Mesenchymal stem cell (in vitro differentiated cells and primary cell): ENCODE results near the gene RAD21L1.

Experiments
- DNase-seq: peaks from one replicate; pipeline ENCODE4 v3.0.0-alpha.2; 2013
- H2AFZ ChIP-seq: one replicate; pipeline ENCODE4 v1.6.1; 2013; ENCODE audit warnings: low read depth, mild to moderate bottlenecking, control low read depth, inconsistent platforms, low read length, moderate library complexity
- H2AK5ac ChIP-seq: 2 replicates; pipeline ENCODE4 v1.6.1; 2013; ENCODE audit warnings: low read length, moderate library complexity, mild to moderate bottlenecking, inconsistent platforms; ENCODE audit not compliant: severe bottlenecking
- H2BK120ac ChIP-seq: one replicate; pipeline ENCODE4 v1.6.1; 2013; ENCODE audit warnings: low read depth, mild to moderate bottlenecking, inconsistent platforms, low read length, moderate library complexity
- H2BK12ac ChIP-seq, 2 experiments: one replicate each; pipeline ENCODE4 v1.6.1; 2013; ENCODE audit warnings: inconsistent platforms in 2 of 2, low read length in 2 of 2, mild to moderate bottlenecking in 2 of 2, moderate library complexity in 2 of 2, control low read depth in 1 of 2
- H2BK15ac ChIP-seq: one replicate; pipeline ENCODE4 v1.6.1; 2013; ENCODE audit warnings: mild to moderate bottlenecking, low read depth, inconsistent platforms; ENCODE audit not compliant: poor library complexity, severe bottlenecking
- H2BK5ac ChIP-seq: 2 replicates; pipeline ENCODE4 v1.6.1; 2013; ENCODE audit warnings: low read depth, mild to moderate bottlenecking, low read length, control low read depth, inconsistent platforms; ENCODE audit not compliant: poor library complexity, severe bottlenecking
- H3K14ac ChIP-seq, 2 experiments: one replicate each; pipeline ENCODE4 v1.6.1; 2013; ENCODE audit warnings: inconsistent platforms in 2 of 2, low read length in 2 of 2, control low read depth in 1 of 2, mild to moderate bottlenecking in 1 of 2, moderate library complexity in 1 of 2
- H3K18ac ChIP-seq, 2 experiments: one replicate each; pipeline ENCODE4 v1.6.1; 2013; ENCODE audit warnings: inconsistent platforms in 2 of 2, low read length in 2 of 2, control low read depth in 1 of 2, low read depth in 1 of 2, mild to moderate bottlenecking in 1 of 2
- H3K23ac ChIP-seq, 2 experiments: one replicate each; pipeline ENCODE4 v1.6.1; 2013; ENCODE audit warnings: inconsistent platforms in 2 of 2, low read length in 2 of 2, mild to moderate bottlenecking in 2 of 2, moderate library complexity in 2 of 2, control low read depth in 1 of 2
- H3K27ac ChIP-seq: 2 replicates; pipeline ENCODE4 v1.5.1; 2013; ENCODE audit warnings: mild to moderate bottlenecking, moderate library complexity, low read length, control low read depth, inconsistent platforms; ENCODE audit not compliant: poor library complexity, severe bottlenecking
- H3K27me3 ChIP-seq, 2 experiments: 2 replicates each; pipeline versions ENCODE4 v1.6.1 to v1.7.0; 2013; ENCODE audit warnings: low read length in 2 of 2, mild to moderate bottlenecking in 2 of 2, moderate library complexity in 2 of 2, control low read depth in 1 of 2, inconsistent platforms in 1 of 2; ENCODE audit not compliant: control insufficient read depth in 1 of 2, insufficient read depth in 1 of 2
- H3K36me3 ChIP-seq, 2 experiments: 2 replicates each; pipeline versions ENCODE4 v1.6.1 to v1.7.0; 2013; ENCODE audit warnings: low read length in 2 of 2, control low read depth in 1 of 2, inconsistent platforms in 1 of 2, low read depth in 1 of 2, mild to moderate bottlenecking in 1 of 2; ENCODE audit not compliant: insufficient read depth in 2 of 2, control insufficient read depth in 1 of 2
- H3K4ac ChIP-seq, 2 experiments: one replicate each; pipeline ENCODE4 v1.6.1; 2013; ENCODE audit warnings: inconsistent platforms in 2 of 2, low read length in 2 of 2, mild to moderate bottlenecking in 2 of 2, moderate library complexity in 2 of 2, control low read depth in 1 of 2, low read depth in 1 of 2
- H3K4me1 ChIP-seq: 2 replicates; pipeline ENCODE4 v1.6.1; 2013; ENCODE audit warnings: low read depth, low read length, control low read depth; ENCODE audit not compliant: control insufficient read depth, insufficient read depth
- H3K4me2 ChIP-seq: 2 replicates; pipeline ENCODE4 v1.6.1; 2013; ENCODE audit warnings: low read length, mild to moderate bottlenecking, inconsistent platforms; ENCODE audit not compliant: poor library complexity, severe bottlenecking
- H3K4me3 ChIP-seq, 2 experiments: 2 replicates each; pipeline versions ENCODE4 v1.5.1 to v1.7.0; 2013; ENCODE audit warnings: low read length in 2 of 2, mild to moderate bottlenecking in 2 of 2, control low read depth in 1 of 2, low read depth in 1 of 2; ENCODE audit not compliant: insufficient read depth in 1 of 2
- H3K79me1 ChIP-seq: replicated peaks from 2 replicates; pipeline ENCODE4 v1.6.1; 2013; ENCODE audit warnings: mild to moderate bottlenecking, control low read depth, low read length, inconsistent platforms; ENCODE audit not compliant: poor library complexity, severe bottlenecking
- H3K9ac ChIP-seq: 2 replicates; pipeline ENCODE4 v1.7.0; 2013; ENCODE audit warnings: mild to moderate bottlenecking, low read length, moderate library complexity
- H3K9me3 ChIP-seq: 2 replicates; pipeline ENCODE4 v1.7.0; 2013; ENCODE audit warnings: mild to moderate bottlenecking, low read length; ENCODE audit not compliant: control insufficient read depth
- H4K8ac ChIP-seq: one replicate; pipeline ENCODE4 v1.6.1; 2013; ENCODE audit warnings: inconsistent platforms, mild to moderate bottlenecking, low read length, moderate library complexity
- H4K91ac ChIP-seq: one replicate; pipeline ENCODE4 v1.6.1; 2013; ENCODE audit warnings: mild to moderate bottlenecking, low read length, inconsistent platforms
- WGBS: methylation state at CpG from one replicate; pipeline ENCODE4 v1.1.7; 2013; ENCODE audit warnings: mixed read lengths; 5-methylcytosine and 5-hydroxymethylcytosine counted together

The RAD21L1 gene

GRCh38 chr20:1203630-1204029 lies 22.2 kb upstream of the RAD21L1 start:
- H3K4me3 ChIP-seq = no peak overlapping the region
- 79% methylated on average over 3 of the region's 5 CpGs for WGBS
- no peak overlapping the region for H2AK5ac ChIP-seq
- no peak overlapping the region for H2BK12ac ChIP-seq
- no peak overlapping the region for H3K4ac ChIP-seq
- no peak overlapping the region for H3K4me2 ChIP-seq
- no peak for DNase-seq
- no peak overlapping the region for H3K18ac ChIP-seq
- H2AFZ ChIP-seq = no peak overlapping the region
- no peaks in the 10 kb centered on the region for H3K79me1 ChIP-seq
- no peak overlapping the region for H4K91ac ChIP-seq
- H3K9ac ChIP-seq = no peak overlapping the region
- no peaks in the 10 kb centered on the region for H3K9me3 ChIP-seq
- H3K27me3 ChIP-seq = peaks cover 49 to 68% of the 10 kb centered on the region in 2 experiments
- no peaks in the 10 kb centered on the region for H3K4me1 ChIP-seq
- no peak overlapping the region for H2BK15ac ChIP-seq
- no peaks in the 10 kb centered on the region for H3K36me3 ChIP-seq
- H3K23ac ChIP-seq = peak overlapping the region in 1 of 2 experiments; percentile 63
- H3K14ac ChIP-seq = no peak overlapping the region
- H3K27ac ChIP-seq = no peak overlapping the region
- H2BK120ac ChIP-seq = no peak overlapping the region
- H4K8ac ChIP-seq = no peak overlapping the region
- H2BK5ac ChIP-seq = no peak overlapping the region

DNA sequence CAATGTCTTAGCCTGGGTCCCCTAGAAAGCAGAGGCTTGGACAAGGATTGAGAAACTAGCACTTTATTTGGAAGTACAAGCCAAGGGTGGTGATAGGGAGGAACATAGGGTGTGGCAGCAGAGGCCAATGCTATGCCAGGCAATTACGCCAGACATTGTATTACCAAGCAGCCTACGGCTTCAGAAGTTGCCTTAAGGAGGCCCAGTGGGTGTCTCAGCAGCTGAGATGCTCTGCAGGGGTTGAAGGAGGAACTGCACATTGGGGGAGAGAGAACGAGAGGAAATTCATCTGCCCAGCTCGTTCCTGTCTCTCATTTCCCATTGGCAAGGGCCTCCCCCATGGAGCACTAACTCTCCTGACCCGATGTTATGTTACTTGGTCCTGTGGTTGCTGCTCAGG lies 21.7 kb upstream of the RAD21L1 start:
- H3K23ac ChIP-seq = no peak overlapping the region
- H3K36me3 ChIP-seq = no peaks in the 10 kb centered on the region
- no peaks in the 10 kb centered on the region for H3K79me1 ChIP-seq
- no peak overlapping the region for H2BK120ac ChIP-seq
- H3K27me3 ChIP-seq = peaks cover 49 to 68% of the 10 kb centered on the region in 2 experiments
- H3K9me3 ChIP-seq = no peaks in the 10 kb centered on the region
- 92% methylated on average over 5 of the region's 5 CpGs for WGBS
- H3K4me3 ChIP-seq = no peak overlapping the region
- no peak overlapping the region for H4K8ac ChIP-seq
- H2BK12ac ChIP-seq = no peak overlapping the region
- no peak overlapping the region for H2BK5ac ChIP-seq
- H3K9ac ChIP-seq = no peak overlapping the region
- H3K4me2 ChIP-seq = no peak overlapping the region
- no peak overlapping the region for H3K14ac ChIP-seq
- H2AK5ac ChIP-seq = no peak overlapping the region
- H3K18ac ChIP-seq = no peak overlapping the region
- H3K4ac ChIP-seq = no peak overlapping the region
- no peak for DNase-seq
- H3K4me1 ChIP-seq = no peaks in the 10 kb centered on the region
- no peak overlapping the region for H2AFZ ChIP-seq
- no peak overlapping the region for H2BK15ac ChIP-seq
- no peak overlapping the region for H3K27ac ChIP-seq
- H4K91ac ChIP-seq = no peak overlapping the region

DNA sequence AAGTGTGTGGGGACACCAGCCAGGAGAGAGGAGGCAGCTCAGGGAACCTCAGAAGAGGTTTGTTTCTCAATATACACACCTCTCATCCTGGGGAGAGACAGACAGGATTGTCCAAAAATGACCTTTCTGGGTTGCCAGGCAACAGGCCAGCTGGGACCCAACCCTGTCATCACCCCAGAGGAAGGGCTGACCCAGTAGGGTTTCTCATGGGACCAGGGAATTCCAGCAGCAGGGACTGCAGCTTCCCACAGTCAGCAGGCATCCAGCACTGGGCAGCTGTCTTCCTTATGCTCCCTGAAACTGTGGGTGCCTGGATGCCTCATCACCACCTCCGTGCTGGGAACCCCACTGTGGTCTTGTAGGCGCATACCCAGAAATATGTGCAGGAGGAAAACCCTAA lies 21.3 kb upstream of the RAD21L1 start:
- H2AFZ ChIP-seq = no peak overlapping the region
- H3K4me1 ChIP-seq = no peaks in the 10 kb centered on the region
- H2BK5ac ChIP-seq = no peak overlapping the region
- H4K8ac ChIP-seq = no peak overlapping the region
- 96% methylated on average over 2 of the region's 2 CpGs for WGBS
- H3K36me3 ChIP-seq = no peaks in the 10 kb centered on the region
- H3K14ac ChIP-seq = peak overlapping the region in 1 of 2 experiments; percentile 49
- H3K9me3 ChIP-seq = no peaks in the 10 kb centered on the region
- H3K23ac ChIP-seq = no peak overlapping the region
- no peak overlapping the region for H3K4me2 ChIP-seq
- H2BK15ac ChIP-seq = no peak overlapping the region
- H3K4ac ChIP-seq = no peak overlapping the region
- DNase-seq = no peak
- no peaks in the 10 kb centered on the region for H3K79me1 ChIP-seq
- no peak overlapping the region for H2AK5ac ChIP-seq
- no peak overlapping the region for H3K27ac ChIP-seq
- H2BK120ac ChIP-seq = no peak overlapping the region
- no peak overlapping the region for H3K4me3 ChIP-seq
- no peak overlapping the region for H3K18ac ChIP-seq
- no peak overlapping the region for H3K9ac ChIP-seq
- H2BK12ac ChIP-seq = no peak overlapping the region
- H3K27me3 ChIP-seq = peaks cover 49 to 68% of the 10 kb centered on the region in 2 experiments
- H4K91ac ChIP-seq = no peak overlapping the region

- Histone ChIP-seq H3K9me3 (no peaks in the 10 kb centered on the region), H4K91ac (no peak overlapping the region), H4K8ac (no peak overlapping the region), H2BK12ac (no peak overlapping the region), H3K4me3 (no peak overlapping the region), H2BK15ac (no peak overlapping the region), H3K14ac (no peak overlapping the region), H3K79me1 (no peaks in the 10 kb centered on the region), H3K4me2 (no peak overlapping the region), H3K9ac (no peak overlapping the region), H3K4ac (no peak overlapping the region), H2AK5ac (no peak overlapping the region), H2AFZ (no peak overlapping the region), H3K36me3 (no peaks in the 10 kb centered on the region), H3K27me3 (peaks cover 49 to 65% of the 10 kb centered on the region in 2 experiments), H2BK5ac (no peak overlapping the region), H3K23ac (no peak overlapping the region), H3K27ac (no peak overlapping the region), H3K18ac (no peak overlapping the region), H3K4me1 (no peaks in the 10 kb centered on the region), H2BK120ac (no peak overlapping the region)
- 99% methylated on average over 4 of the region's 8 CpGs for WGBS
- DNase-seq = no peak
These were observed 20.0 kb upstream of the RAD21L1 start for GRCh38 chr20:1205802-1206201.
